ENCODE measurements around the gene PAQR9.
A peak's percentile ranks its signal among the peaks of the same experiment; 100 is the strongest.

GRCh38 chr3:142987080-142987700 is 23.7 kb upstream of the PAQR9 start:
- TF ChIP-seq CTCF (IDR thresholded peaks at IDR 0.05) (peak in 1 of 3 donors; percentile 34), POLR2A (IDR thresholded peaks at IDR 0.05) (no peak)

All from lower leg skin (tissue), 3 donors.